RPMI8226 (cell line): ENCODE results near the gene FAM110A.
"Not testable (repeated sequence)": the region's sequence is repeated elsewhere in the genome, so short reads cannot be mapped to it uniquely, and the experiment has no call there.

ENCODE experiments used
- DNase-seq: peaks from one replicate; pipeline ENCODE4 v3.0.0-alpha.2; 2015

FAM110A gene

GRCh38 chr20:824490-824889 lies 9.0 kb upstream of the FAM110A start:
- no peak for DNase-seq

GRCh38 chr20:824916-825315 lies 8.6 kb upstream of the FAM110A start:
- no peak for DNase-seq

- no peak for DNase-seq
Measured at GRCh38 chr20:825710-826421, 7.6 kb upstream of the FAM110A start.

DNA sequence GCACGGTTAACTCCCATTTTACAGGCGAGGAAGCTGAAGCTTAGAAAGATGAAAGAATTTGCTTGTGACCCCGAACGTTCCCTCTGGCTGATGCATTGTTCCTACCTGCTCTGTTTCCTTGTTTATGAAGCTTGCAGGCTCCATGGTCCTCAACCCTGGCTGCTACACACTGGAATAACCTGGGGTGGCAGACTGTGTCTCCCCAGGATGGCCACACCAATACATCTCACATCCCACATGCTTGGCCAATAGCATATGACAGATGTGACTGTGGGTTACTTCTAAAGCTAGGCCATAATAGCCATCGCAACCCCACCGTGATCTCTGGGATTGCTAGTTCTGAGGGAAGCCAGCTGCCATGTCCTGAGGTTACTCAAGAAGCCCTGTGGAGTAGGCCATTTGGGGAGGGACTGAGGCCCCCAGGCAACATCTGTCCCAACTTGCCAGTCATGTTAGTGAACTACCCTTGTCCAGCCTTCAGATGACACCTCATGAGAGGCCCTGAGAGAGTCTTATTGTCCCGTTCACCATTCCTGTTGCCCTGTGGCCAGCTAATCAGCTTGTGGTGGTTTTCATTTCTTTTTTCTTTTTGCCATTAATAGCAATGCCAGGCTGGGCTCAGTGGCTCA lies 6.7 kb upstream of the FAM110A start:
- DNase-seq: no peak

DNA sequence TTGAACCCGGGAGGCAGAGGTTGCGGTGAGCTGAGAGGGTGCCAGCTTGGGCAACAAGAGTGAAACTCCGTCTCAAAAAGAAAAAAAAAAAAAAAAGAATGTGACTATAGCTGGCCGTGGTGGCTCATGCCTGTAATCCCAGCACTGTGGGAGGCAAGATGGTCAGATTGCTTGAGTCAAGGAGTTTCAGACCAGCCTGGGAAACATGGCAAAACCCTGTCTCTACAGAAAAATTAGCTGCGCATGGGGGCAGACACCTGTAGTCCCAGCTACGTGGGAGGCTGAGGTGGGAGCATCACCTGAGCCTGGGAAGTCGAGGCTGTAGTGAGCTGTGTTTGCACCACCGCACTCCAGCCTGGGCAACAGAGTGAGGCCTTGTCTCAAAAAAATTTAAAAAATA lies 5.5 kb upstream of the FAM110A start:
- DNase-seq: not testable (repeated sequence)

DNA sequence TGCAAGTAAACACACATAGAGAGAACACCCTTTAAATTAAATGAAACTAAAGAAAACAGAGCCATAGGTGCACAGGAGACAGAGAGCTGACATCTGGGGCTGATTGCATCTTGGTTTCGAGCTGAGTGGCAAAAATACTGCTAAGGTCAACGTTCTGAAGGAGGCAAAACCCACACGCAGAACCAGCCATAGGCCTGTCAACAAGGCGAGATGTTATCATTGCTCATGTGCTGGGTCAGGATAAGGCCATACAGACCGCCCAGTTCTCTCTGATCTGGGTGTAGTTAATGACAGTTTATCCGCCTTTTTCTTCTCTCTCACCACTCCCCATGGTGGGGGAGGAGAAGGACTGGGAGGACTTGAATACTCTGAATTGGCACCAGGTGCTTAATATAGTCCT lies 4.5 kb upstream of the FAM110A start:
- DNase-seq: peak; percentile 92

DNA sequence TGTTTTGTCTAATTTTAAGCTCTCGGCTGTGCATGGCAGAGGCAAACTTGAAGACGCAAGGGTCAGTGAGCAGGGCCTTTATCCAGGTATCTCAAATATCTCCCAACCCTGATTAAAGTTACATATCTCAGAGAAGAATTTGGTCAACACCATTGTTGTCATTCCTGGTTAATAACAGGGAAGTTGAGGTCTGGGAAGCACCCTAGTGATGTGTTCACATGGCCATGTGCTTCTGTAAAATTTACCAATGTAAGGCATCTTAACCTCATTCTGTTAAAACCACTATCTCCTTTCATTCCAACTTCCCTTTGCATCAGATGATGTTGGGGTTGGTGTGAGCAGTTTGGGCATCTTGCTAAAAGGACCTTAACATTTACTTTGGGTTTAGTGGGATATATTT lies 4.0 kb upstream of the FAM110A start:
- DNase-seq: no peak

GRCh38 chr20:830011-830521 lies 3.4 kb upstream of the FAM110A start:
- DNase-seq: no peak

GRCh38 chr20:831251-831650 lies 2.3 kb upstream of the FAM110A start:
- no peak for DNase-seq

DNA sequence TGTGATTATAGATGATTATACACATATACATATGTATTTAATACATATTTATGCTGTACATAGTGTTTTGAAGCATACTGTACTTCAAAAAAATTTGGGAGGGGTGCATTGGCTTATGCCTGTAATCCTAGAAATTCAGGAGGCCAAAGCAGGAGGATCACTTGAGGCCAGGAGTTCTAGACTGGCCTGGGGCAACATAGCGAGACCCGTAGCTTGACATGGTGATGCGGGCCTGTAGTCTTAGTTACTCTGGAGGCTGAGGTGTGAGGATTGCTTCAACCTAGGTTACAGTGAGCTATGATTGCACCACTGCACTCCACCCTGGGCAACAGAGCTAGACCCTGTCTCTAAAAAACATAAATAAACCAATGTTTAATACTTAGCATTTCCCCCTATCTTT lies 1.6 kb upstream of the FAM110A start:
- no peak for DNase-seq

- DNase-seq: no peak
Measured at GRCh38 chr20:833121-833449, 430 bp upstream of the FAM110A start.

- DNase-seq: no peak
Measured at GRCh38 chr20:834151-834746, 734 bp downstream of the FAM110A start.

GRCh38 chr20:835608-836045 lies 2.1 kb downstream of the FAM110A start:
- peak; percentile 28 for DNase-seq

GRCh38 chr20:836190-836589 lies 2.7 kb downstream of the FAM110A start:
- no peak for DNase-seq

DNA sequence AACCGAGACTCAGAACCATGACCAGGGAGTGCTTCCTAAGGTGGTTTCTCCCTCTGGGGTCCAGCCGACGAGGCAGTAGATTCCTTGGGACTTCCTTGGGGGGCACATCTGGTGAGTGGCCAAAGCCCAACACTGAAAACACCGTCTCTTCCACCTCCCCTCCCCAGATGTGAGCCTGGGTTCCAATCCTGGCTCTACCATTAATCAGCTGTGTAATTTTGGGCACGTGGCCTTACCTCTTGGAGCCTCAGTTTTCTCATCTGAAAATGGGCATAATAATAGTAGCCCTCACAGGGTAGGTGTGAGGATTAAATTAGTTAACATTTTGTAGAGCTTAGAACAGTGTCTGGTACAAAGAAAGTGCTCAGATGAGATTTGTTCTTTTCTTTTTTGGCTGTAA lies 5.5 kb downstream of the FAM110A start:
- DNase-seq: no peak

DNA sequence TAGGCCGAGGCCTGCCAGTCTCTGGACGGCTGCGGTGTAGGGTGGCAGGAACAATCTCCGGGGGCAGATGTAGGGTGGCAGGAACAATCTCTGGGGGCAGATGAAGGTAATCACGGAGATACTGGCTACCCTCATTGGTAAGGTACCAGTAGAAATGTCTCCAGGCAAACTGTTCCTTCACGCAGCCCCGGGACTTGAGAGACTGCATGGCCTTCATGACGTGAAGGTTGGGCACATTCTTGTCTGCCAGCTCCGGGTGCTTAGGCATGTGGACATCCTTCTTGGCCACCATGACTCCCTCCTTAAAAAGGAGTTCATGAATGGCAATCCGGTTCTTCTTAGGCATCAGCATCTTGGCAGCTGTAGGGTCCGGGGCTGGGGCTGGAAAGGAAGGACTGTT lies 6.1 kb downstream of the FAM110A start:
- DNase-seq: no peak

DNA sequence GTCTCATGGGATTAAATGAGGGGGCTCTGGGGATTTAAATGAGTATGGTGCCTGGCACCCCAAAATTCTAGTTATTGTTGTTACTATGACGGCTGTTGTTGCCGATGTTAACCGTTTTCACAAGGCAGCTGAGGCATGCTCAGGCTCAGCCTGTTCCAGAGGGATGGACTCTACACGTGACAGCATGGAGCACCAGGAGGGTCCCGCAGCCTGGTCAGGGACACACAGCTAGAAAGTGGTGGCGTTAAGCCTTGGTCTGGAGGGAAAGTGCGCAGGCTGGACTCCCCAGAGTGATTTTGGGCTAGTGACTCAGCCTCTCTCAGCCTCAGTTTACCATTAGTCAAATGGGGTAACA lies 7.0 kb downstream of the FAM110A start:
- DNase-seq: no peak

GRCh38 chr20:840858-841567 lies 7.5 kb downstream of the FAM110A start:
- no peak for DNase-seq

- no peak for DNase-seq
Measured at GRCh38 chr20:841568-842546, 8.3 kb downstream of the FAM110A start.

GRCh38 chr20:842547-842940 lies 9.0 kb downstream of the FAM110A start:
- DNase-seq: no peak

- DNase-seq: no peak
Measured at GRCh38 chr20:843912-844311, 10.4 kb downstream of the FAM110A start.

GRCh38 chr20:844473-845225 lies 11.1 kb downstream of the FAM110A start:
- DNase-seq: no peak
